NCI-H2196 (cell line): ENCODE data around the gene GNAO1.
"Not testable (repeated sequence)": the region's sequence is repeated elsewhere in the genome, so short reads cannot be mapped to it uniquely, and the experiment has no call there.

Experiments
- DNase-seq: peaks from one replicate; lab custom pipeline; 2025; ENCODE audit not compliant: unreplicated experiment; lab: John Stamatoyannopoulos, UW

Gene GNAO1

DNA sequence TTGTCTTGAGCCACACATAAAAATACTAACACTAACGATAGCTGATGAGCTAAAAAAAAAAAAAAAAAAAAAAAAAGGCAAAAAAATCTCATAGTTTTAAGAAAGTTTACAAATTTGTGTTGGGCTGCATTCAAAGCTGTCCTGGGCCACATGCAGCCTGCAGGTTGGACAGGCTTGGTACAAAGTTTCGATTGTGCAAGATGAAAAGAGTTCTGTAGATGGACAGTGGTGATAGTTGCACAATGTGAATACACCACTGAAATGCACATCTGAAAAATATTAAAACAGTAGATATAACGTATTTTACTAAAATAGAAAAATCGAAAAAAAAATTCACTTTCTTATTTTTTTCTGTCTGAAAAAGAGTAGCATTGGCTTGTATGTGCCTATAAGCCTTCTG lies 191.2 kb downstream of the GNAO1 start:
- no peak for DNase-seq

DNA sequence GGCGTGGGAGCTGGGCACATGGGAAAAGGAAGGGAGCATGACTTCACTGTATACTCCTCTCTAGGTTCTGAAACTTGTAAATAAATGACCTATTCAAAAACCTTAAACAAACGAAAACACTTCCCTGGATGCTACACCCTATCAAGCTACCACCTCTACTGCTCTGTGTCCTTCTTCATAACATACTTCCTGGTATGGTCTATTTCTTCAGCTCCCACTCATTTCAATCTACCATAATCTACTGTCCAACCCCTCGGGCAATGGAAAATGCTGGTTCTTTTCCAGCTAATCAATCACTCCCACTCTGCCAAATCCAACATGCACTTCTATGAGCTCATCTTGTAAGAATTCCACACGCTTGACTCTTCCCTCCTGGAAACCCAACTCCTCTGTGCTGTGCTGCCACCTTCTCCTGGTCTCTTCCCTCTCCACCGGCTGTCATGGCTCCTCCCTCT lies 191.6 kb downstream of the GNAO1 start:
- DNase-seq = no peak

DNA sequence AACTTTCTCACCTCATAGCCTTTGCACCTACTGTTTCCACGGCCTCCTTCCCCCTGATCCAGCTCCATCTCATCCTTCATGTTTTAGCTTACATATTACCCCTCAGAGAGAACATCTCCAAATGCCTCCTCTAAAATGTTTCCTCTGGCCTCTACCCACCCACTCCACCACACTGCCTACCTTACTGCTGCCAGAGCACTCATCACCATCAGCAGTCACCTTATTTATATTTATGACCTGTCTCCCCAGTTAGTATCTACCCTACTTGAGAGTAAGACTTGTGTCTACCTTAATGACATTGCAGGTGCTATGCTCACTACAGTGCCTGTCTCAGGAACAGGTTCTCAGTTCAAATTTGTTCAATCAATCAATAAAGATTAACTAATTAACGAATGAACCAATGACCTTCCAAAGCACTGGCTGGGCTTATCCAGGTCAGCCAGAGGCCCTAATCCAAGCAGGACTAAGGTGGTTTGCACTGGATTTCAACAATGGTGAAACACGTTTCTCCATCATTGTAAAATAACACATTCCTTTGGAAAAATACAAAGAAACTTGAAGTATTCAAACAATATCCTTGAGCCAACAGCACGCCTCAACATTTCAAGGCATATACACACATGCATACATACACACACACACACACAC lies 192.9 kb downstream of the GNAO1 start:
- no peak for DNase-seq

DNA sequence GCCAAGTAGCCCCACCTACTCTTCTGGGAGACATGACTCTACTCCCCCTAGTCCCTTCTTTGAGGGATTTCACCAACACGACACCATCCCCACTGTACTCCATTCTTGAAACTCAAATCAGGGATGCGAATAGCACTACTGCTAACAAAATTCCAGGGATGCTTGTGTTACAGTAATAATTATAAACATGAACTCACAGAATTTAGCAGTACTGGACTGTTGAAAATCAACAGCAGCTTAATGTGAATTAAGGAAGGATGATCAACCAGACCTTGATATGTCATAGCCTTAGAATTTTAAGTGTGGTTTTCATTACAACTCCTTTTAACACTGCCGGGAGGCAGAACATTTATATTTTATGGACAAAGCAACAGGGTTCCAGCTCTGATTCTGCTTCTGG lies 196.1 kb downstream of the GNAO1 start:
- no peak for DNase-seq

DNA sequence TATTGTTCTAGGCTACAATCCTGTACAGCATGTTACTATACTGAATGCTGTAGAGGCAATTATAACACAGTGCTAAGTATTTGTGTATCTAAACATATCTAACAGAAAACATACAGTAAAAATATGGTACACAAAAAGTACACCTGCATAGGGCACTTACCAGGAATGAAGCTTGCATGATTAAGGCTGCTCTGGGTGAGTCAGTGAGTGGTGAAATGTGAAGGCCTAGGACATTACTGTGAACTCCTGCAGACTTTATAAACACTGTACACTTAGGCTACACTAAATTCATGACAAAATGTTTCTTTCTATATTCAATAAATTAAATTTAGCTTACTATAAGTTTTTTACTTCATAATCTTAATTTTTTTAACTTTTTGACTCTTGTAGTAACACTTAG lies 196.9 kb downstream of the GNAO1 start:
- DNase-seq = no peak

DNA sequence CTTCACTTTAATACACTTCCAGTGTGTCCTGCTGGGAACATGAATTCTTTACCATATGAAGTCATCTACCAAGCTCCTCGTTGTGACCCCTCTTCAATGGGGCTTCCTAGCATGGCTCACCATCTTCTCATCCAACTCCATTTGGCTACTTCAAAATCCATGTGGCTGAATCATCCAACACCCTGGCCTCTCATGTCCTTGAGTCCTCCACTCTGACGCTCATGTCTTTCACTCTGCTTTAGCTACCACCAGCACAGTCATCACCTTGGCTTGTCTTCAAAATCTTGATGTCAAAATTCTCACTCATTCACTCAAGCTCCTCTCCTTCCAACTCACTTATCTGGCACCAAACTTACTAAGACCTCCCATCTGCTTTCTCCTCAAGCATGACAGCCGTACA lies 198.3 kb downstream of the GNAO1 start:
- DNase-seq = no peak

DNA sequence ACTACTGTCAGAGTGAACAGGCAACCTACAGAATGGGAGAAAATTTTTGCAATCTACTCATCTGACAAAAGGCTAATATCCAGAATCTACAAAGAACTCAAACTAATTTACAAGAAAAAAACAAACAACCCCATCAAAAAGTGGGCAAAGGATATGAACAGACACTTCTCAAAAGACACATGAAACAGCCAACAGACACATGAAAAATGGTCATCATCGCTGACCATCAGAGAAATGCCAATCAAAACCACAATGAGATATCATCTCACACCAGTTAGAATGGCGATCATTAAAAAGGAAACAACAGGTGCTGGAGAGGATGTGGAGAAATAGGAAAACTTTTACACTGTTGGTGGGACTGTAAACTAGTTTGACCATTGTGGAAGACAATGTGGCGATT lies 205.4 kb downstream of the GNAO1 start:
- not testable (repeated sequence) for DNase-seq

DNA sequence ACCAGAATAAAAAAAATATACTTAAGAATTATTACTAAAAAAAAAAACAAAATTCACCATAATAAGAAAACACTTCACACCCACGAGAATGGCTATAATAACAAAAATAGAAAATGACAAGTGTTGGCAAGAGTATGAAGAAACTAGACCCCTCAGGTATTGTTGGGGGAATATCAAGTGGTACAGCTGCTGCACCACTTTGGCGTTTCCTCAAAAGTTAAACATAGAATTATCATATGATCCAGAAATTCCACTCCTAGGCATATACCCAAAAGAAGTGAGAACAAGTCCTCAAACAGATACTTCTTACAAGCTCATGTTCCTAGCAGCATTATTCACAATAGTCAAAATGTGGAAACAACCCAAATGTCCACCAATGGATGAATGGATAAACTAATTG lies 207.8 kb downstream of the GNAO1 start:
- DNase-seq = no peak

DNA sequence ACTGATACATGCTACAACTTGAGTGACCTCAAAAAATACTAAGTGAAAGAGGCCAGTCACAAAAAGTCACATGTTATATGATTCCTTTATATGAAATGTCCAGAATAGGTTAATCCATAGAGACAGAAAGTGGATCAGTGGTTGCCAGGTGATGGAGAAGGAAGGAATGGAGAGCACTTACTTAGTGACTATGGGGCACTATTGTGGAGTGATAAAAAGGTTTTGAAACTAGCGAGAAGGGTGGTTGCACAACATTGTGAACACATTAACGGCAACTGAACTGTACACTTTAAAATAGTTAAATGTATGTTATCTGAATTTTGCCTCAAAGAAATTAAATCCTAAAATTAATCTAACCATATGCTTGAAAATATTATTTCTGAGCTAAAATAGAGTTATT lies 208.2 kb downstream of the GNAO1 start:
- no peak for DNase-seq

DNA sequence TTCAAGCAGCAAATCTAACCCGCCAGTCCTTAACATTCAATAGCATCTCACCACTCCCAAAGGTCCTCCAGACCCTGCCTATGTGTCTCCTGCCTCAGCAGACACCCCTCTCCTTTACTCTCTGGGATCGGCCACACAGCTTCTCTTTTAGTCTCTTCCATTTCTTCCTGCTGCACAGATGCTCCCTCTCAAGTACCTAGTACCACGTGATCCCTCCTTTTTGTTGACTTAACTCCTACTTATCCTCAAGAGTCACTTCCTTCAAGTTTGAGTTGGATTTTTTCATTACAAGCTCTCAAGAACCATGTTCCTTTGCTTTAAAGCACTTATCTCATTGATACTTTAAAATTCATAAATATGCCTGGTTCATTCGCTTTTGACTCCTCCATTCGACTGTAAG lies 209.2 kb downstream of the GNAO1 start:
- no peak for DNase-seq

DNA sequence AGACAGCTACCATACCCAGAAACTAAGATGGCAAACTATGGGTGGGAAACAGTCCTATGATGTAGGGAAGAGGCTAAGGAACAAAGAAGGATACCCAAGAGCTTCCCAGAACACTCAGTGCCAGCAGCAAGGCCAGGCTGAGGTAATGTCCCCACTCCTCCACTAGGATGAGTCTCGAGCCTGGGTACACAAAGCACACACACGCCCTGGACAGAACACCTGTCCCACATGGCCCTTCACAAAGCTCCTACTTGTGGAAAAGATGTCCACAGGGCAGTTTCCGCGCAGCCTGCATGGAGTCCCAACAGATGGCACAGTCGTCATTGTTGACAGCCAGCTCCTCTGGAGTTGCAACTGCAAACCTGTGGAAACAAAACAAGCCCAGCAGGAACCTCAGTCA lies 210.2 kb downstream of the GNAO1 start:
- no peak for DNase-seq

DNA sequence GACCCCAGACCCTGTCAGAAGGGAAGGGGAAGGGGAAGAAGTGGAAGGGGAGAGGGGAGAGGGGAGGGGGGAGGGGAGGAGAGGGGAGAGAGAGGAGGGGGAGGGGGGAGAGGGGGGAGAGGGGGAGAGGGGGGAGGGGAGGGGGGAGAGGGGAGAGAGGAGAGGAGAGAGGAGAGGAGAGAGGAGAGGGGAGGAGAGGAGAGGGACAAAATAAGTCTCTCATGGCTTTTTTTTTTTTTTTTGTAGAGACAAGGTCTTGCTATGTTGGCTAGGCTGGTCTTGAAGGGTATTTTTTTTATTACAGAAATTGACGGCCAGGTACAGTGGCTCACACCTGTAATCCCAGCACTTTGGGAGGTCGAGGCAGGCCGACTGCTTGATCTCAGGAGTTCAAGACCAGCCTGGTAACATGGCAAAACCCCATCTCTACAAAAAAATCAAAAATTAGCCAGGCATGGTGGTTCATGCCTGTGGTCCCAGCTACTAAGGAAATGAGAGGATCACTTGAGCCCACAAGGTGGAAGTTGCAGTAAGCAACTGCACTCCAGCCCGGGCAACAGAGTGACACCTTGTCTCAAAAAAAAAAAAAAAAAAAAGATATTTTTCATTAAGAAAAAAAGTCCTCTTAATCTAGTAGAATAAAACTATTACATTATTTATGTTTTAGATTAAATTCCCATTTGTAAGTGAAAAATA lies 214.8 kb downstream of the GNAO1 start:
- DNase-seq = no peak
